H9 (cell line): ENCODE results near the gene CRMP1. TPM values are rescaled to one million over a fixed set of nuclear protein-coding genes. Genes with fewer than 3 reads are reported as not detected.

Experiments used
- DNase-seq: peaks from one replicate; pipeline ENCODE4 v3.0.0-alpha.2; 2017
- H2AFZ ChIP-seq: one replicate; pipeline ENCODE4 v1.6.1; 2013; ENCODE audit warnings: mild to moderate bottlenecking, low read length, control low read depth, moderate library complexity
- H2AK5ac ChIP-seq: 2 replicates; pipeline ENCODE4 v1.6.1; 2013; ENCODE audit warnings: low read length, control low read depth, mixed read lengths; ENCODE audit not compliant: insufficient read length
- H2BK120ac ChIP-seq: one replicate; pipeline ENCODE4 v1.6.1; 2013; ENCODE audit warnings: low read depth, mild to moderate bottlenecking, low read length, control low read depth, inconsistent platforms; ENCODE audit not compliant: poor library complexity, severe bottlenecking
- H2BK12ac ChIP-seq: 2 replicates; pipeline ENCODE4 v1.6.1; 2013; ENCODE audit warnings: low read length, control low read depth, mixed read lengths, low read depth; ENCODE audit not compliant: insufficient read length
- H2BK15ac ChIP-seq: 2 replicates; pipeline ENCODE4 v1.6.1; 2013; ENCODE audit warnings: low read depth, low read length, control low read depth
- H2BK20ac ChIP-seq: one replicate; pipeline ENCODE4 v1.6.1; 2013; ENCODE audit warnings: low read depth, mild to moderate bottlenecking, low read length, control low read depth, inconsistent platforms; ENCODE audit not compliant: poor library complexity, severe bottlenecking
- H2BK5ac ChIP-seq: 2 replicates; pipeline ENCODE4 v1.6.1; 2013; ENCODE audit warnings: low read length, control low read depth, mixed read lengths; ENCODE audit not compliant: insufficient read length
- H3K14ac ChIP-seq: 2 replicates; pipeline ENCODE4 v1.6.1; 2013; ENCODE audit warnings: low read length, control low read depth; ENCODE audit not compliant: insufficient read depth
- H3K18ac ChIP-seq: 2 replicates; pipeline ENCODE4 v1.6.1; 2013; ENCODE audit warnings: low read depth, mild to moderate bottlenecking, mixed read lengths, low read length, control low read depth; ENCODE audit not compliant: insufficient read length
- H3K23ac ChIP-seq: 2 replicates; pipeline ENCODE4 v1.6.1; 2013; ENCODE audit warnings: low read length, control low read depth, mixed read lengths, low read depth; ENCODE audit not compliant: insufficient read length
- H3K23me2 ChIP-seq: 2 replicates; pipeline ENCODE4 v1.6.1; 2013; ENCODE audit warnings: low read depth, mild to moderate bottlenecking, mixed read lengths, low read length, control low read depth; ENCODE audit not compliant: insufficient read length, poor library complexity, severe bottlenecking
- H3K27ac ChIP-seq: 2 replicates; pipeline ENCODE4 v1.5.1; 2013; ENCODE audit warnings: low read length, control low read depth, mixed read lengths, low read depth; ENCODE audit not compliant: insufficient read length
- H3K27me3 ChIP-seq: 2 replicates; pipeline ENCODE4 v1.6.1; 2013; ENCODE audit warnings: low read length, control low read depth, inconsistent platforms; ENCODE audit not compliant: insufficient read depth
- H3K4ac ChIP-seq: 2 replicates; pipeline ENCODE4 v1.6.1; 2013; ENCODE audit warnings: low read depth, mild to moderate bottlenecking, control low read depth, inconsistent platforms, low read length, moderate library complexity
- H3K4me1 ChIP-seq: 2 replicates; pipeline ENCODE4 v1.6.1; 2013; ENCODE audit warnings: low read length, control low read depth, inconsistent platforms; ENCODE audit not compliant: insufficient read depth
- H3K4me2 ChIP-seq: 2 replicates; pipeline ENCODE4 v1.6.1; 2013; ENCODE audit warnings: low read length, control low read depth, mixed read lengths; ENCODE audit not compliant: insufficient read length, insufficient read depth
- H3K56ac ChIP-seq: 2 replicates; pipeline ENCODE4 v1.6.1; 2013; ENCODE audit warnings: low read depth, mild to moderate bottlenecking, mixed read lengths, low read length, control low read depth; ENCODE audit not compliant: insufficient read length
- H3K79me1 ChIP-seq: 2 replicates; pipeline ENCODE4 v1.6.1; 2013; ENCODE audit warnings: low read depth, mild to moderate bottlenecking, moderate library complexity, low read length, control low read depth, inconsistent platforms; ENCODE audit not compliant: insufficient read depth, poor library complexity, severe bottlenecking
- H3K79me2 ChIP-seq: 2 replicates; pipeline ENCODE4 v1.6.1; 2013; ENCODE audit warnings: low read length, control low read depth, inconsistent platforms; ENCODE audit not compliant: insufficient read depth
- H3K9ac ChIP-seq: 2 replicates; pipeline ENCODE4 v1.6.1; 2013; ENCODE audit warnings: low read length, control low read depth, mixed read lengths; ENCODE audit not compliant: insufficient read length; ENCODE audit errors: extremely low read depth
- H3K9me3 ChIP-seq: one replicate; pipeline ENCODE4 v1.6.1; 2013; ENCODE audit warnings: low read depth, low read length, inconsistent platforms; ENCODE audit not compliant: control insufficient read depth
- H3T11ph ChIP-seq: one replicate; pipeline ENCODE4 v1.6.1; 2013; ENCODE audit warnings: mild to moderate bottlenecking, low read length, control low read depth, inconsistent platforms
- H4K20me1 ChIP-seq: one replicate; pipeline ENCODE4 v1.6.1; 2013; ENCODE audit not compliant: control insufficient read depth, insufficient read length, insufficient read depth
- H4K5ac ChIP-seq: 2 replicates; pipeline ENCODE4 v1.6.1; 2013; ENCODE audit warnings: low read depth, mild to moderate bottlenecking, mixed read lengths, low read length, control low read depth; ENCODE audit not compliant: insufficient read length
- H4K8ac ChIP-seq: replicated peaks from 2 replicates; pipeline ENCODE4 v1.6.1; 2013; ENCODE audit warnings: low read length, control low read depth, mixed read lengths, low read depth; ENCODE audit not compliant: insufficient read length
- H4K91ac ChIP-seq: 2 replicates; pipeline ENCODE4 v1.6.1; 2013; ENCODE audit warnings: low read depth, mild to moderate bottlenecking, moderate library complexity, mixed read lengths, low read length, control low read depth; ENCODE audit not compliant: insufficient read length
- H3K27ac Mint-ChIP-seq, 3 experiments: 2 replicates in 2 of 3; 3 replicates in 1 of 3; pipeline ENCODE4 v1.8.0; 2020 to 2021; ENCODE audit warnings: mixed read lengths in 3 of 3, mild to moderate bottlenecking in 1 of 3, moderate library complexity in 1 of 3
- H3K27me3 Mint-ChIP-seq: 2 replicates; pipeline ENCODE4 v1.8.0; 2021; ENCODE audit warnings: low read depth, mild to moderate bottlenecking, moderate library complexity, mixed read lengths
- H3K36me3 Mint-ChIP-seq, 3 experiments: 2 replicates in 2 of 3; 3 replicates in 1 of 3; pipeline ENCODE4 v1.8.0; 2020 to 2021; ENCODE audit warnings: low read depth in 3 of 3, mixed read lengths in 3 of 3; ENCODE audit not compliant: insufficient read depth in 1 of 3
- H3K4me1 Mint-ChIP-seq, 2 experiments: 2 replicates each; pipeline ENCODE4 v1.8.0; 2020; ENCODE audit warnings: mixed read lengths in 2 of 2
- H3K4me3 Mint-ChIP-seq, 2 experiments: 2 replicates in 1 of 2; 3 replicates in 1 of 2; pipeline ENCODE4 v1.8.0; 2020 to 2021; ENCODE audit warnings: mild to moderate bottlenecking in 2 of 2, mixed read lengths in 2 of 2, moderate library complexity in 1 of 2
- H3K9me3 Mint-ChIP-seq, 2 experiments: 2 replicates in 1 of 2; 3 replicates in 1 of 2; pipeline ENCODE4 v1.8.0; 2020; ENCODE audit warnings: mild to moderate bottlenecking in 2 of 2, mixed read lengths in 2 of 2, moderate library complexity in 1 of 2
- CTCF ChIP-seq: fragments of 200-600 bp; sonication (generic); conservative IDR thresholded peaks from 3 replicates; pipeline ENCODE4 v1.8.0; 2021; ENCODE audit warnings: antibody characterized with exemption, mild to moderate bottlenecking
- WGBS: extraction: QIAGEN DNeasy Blood & Tissue Kit; methylation state at CpG from one replicate; pipeline ENCODE4 v1.1.7; 2013; ENCODE audit warnings: missing lambda C conversion rate, low lambda C conversion rate, mixed read lengths; ENCODE audit not compliant: insufficient read length; ENCODE audit errors: extremely low coverage; 5-methylcytosine and 5-hydroxymethylcytosine counted together
- total RNA-seq: library from RNA; stranded (reverse); gene quantifications from 2 replicates; pipeline ENCODE4 v1.2.1, GENCODE V29; 2021

CRMP1 gene
- total RNA-seq, 1 experiment from 2014 or later: 71.6 TPM

- Histone ChIP-seq H3K27me3 (no peaks in the 10 kb centered on the region), H2BK120ac (no peak overlapping the region), H3K18ac (no peak overlapping the region), H4K8ac (no peak overlapping the region), H2BK12ac (no peak overlapping the region), H3T11ph (no peak overlapping the region), H2BK20ac (no peak overlapping the region), H2BK15ac (no peak overlapping the region), H3K23ac (no peak overlapping the region), H4K91ac (no peak overlapping the region), H2AFZ (no peak overlapping the region), H3K79me1 (no peaks in the 10 kb centered on the region), H2BK5ac (no peak overlapping the region), H3K14ac (no peak overlapping the region; the same call in 1 of the 2 replicates), H3K56ac (no peak overlapping the region), H3K4me1 (peaks cover 4% of the 10 kb centered on the region; the same call in 1 of the 2 replicates), H4K20me1 (no peaks in the 10 kb centered on the region), H3K27ac (no peak overlapping the region), H3K4me2 (no peak overlapping the region), H3K9me3 (no peaks in the 10 kb centered on the region), H4K5ac (no peak overlapping the region), H3K23me2 (no peaks in the 10 kb centered on the region), H3K9ac (no peak overlapping the region), H2AK5ac (no peak overlapping the region), H3K4ac (no peak overlapping the region), H3K79me2 (no peaks in the 10 kb centered on the region)
- WGBS: no CpG with 5 or more reads among the region's 16 CpGs
- Mint-ChIP-seq H3K4me3 (no peak overlapping the region; a peak in 1 of 5 replicates), H3K4me1 (peaks cover 25 to 28% of the 10 kb centered on the region in 2 experiments), H3K9me3 (no peaks in the 10 kb centered on the region), H3K36me3 (no peaks in the 10 kb centered on the region), H3K27me3 (peaks cover 42% of the 10 kb centered on the region), H3K27ac (no peak overlapping the region)
- no peak for DNase-seq
- TF ChIP-seq CTCF: no peak
These were observed 28.5 kb upstream of the CRMP1 start for GRCh38 chr4:5921101-5921980.
